NOMO-1 (cell line): ENCODE data around the gene OR56A3.

Source experiments
- DNase-seq, 2 experiments: peaks; one replicate each; lab custom pipeline; 2025; ENCODE audit not compliant: unreplicated experiment in 2 of 2; lab: John Stamatoyannopoulos, UW

OR56A3 gene

GRCh38 chr11:5968394-5968793 is 26.3 kb downstream of the OR56A3 start, which contains the start of gene OR56A5:
OR56A5 (minus strand) TSS chr11:5968494; CDS start chr11:5968494, 0 bp downstream.
- no peak for DNase-seq

GRCh38 chr11:5973530-5973929 is 31.5 kb downstream of the OR56A3 start:
- no peak for DNase-seq

- DNase-seq: no peak
Observed at GRCh38 chr11:5983443-5983842, 41.4 kb downstream of the OR56A3 start.

GRCh38 chr11:5986885-5987284 is 44.8 kb downstream of the OR56A3 start, which contains the start of gene OR52L1:
OR52L1 (minus strand) TSS chr11:5986985; CDS start chr11:5986930, 55 bp downstream.
- DNase-seq: no peak

- DNase-seq: no peak
Observed at GRCh38 chr11:5989203-5989602, 47.2 kb downstream of the OR56A3 start.

GRCh38 chr11:5992150-5992549 is 50.1 kb downstream of the OR56A3 start:
- DNase-seq: no peak

GRCh38 chr11:5992604-5993251 is 50.7 kb downstream of the OR56A3 start:
- DNase-seq: no peak

- no peak for DNase-seq
Observed at GRCh38 chr11:5994791-5995190, 52.7 kb downstream of the OR56A3 start.
